HG03108 (cell line): Measurements from ENCODE around the gene HTR3C.
"Not testable (repeated sequence)": the region's sequence is repeated elsewhere in the genome, so short reads cannot be mapped to it uniquely, and the experiment has no call there.

Source experiments
- ATAC-seq: cut with Tn5 transposase; IDR thresholded peaks from one replicate; pipeline ENCODE4 v1.9.1; 2021; ENCODE audit warnings: moderate library complexity; ENCODE audit not compliant: unreplicated experiment

Gene HTR3C

GRCh38 chr3:184052767-184053166 lies at the start of gene HTR3C:
Gene HTR3C, plus strand, starts transcription at chr3:184053047. Its CDS starts 34 bp downstream, at chr3:184053081.
- no peak for ATAC-seq

- no peak for ATAC-seq
These were observed 49.5 kb upstream of the HTR3C start for GRCh38 chr3:184003187-184003967.

- ATAC-seq = no peak
These were observed 48.4 kb upstream of the HTR3C start for GRCh38 chr3:184004476-184004875.

GRCh38 chr3:184005941-184006507 lies 46.8 kb upstream of the HTR3C start:
- peak; percentile 81 for ATAC-seq

GRCh38 chr3:184007143-184007813 lies 45.6 kb upstream of the HTR3C start:
- ATAC-seq = not testable (repeated sequence)

- no peak for ATAC-seq
These were observed 44.7 kb upstream of the HTR3C start for GRCh38 chr3:184008161-184008560.

GRCh38 chr3:184011230-184011876 lies 41.5 kb upstream of the HTR3C start:
- no peak for ATAC-seq

- no peak for ATAC-seq
These were observed 40.6 kb upstream of the HTR3C start for GRCh38 chr3:184011937-184012889.

- ATAC-seq = no peak
These were observed 37.3 kb upstream of the HTR3C start for GRCh38 chr3:184015381-184016019.

GRCh38 chr3:184016169-184016570 lies 36.7 kb upstream of the HTR3C start:
- no peak for ATAC-seq

GRCh38 chr3:184016811-184017671 lies 35.8 kb upstream of the HTR3C start:
- peak; percentile 48 for ATAC-seq

GRCh38 chr3:184017672-184018423 lies 35.0 kb upstream of the HTR3C start, which contains the start of gene ABCC5:
Gene ABCC5, minus strand, starts transcription at chr3:184017884. Its CDS starts 3,492 bp downstream, at chr3:184014392.
- ATAC-seq = peak; percentile 99

GRCh38 chr3:184018424-184018973 lies 34.3 kb upstream of the HTR3C start:
- ATAC-seq = no peak

GRCh38 chr3:184022323-184022722 lies 30.5 kb upstream of the HTR3C start:
- ATAC-seq = no peak

- ATAC-seq = not testable (repeated sequence)
These were observed 27.6 kb upstream of the HTR3C start for GRCh38 chr3:184025256-184025655.

GRCh38 chr3:184028275-184028890 lies 24.5 kb upstream of the HTR3C start:
- not testable (repeated sequence) for ATAC-seq

- ATAC-seq = no peak
These were observed 23.4 kb upstream of the HTR3C start for GRCh38 chr3:184029443-184029842.
